HFFc6 (cell line): ENCODE results near the gene ERC2. TPM values are rescaled to one million over a fixed set of nuclear protein-coding genes. Genes with fewer than 3 reads are reported as not detected.
A peak's percentile ranks its signal among the peaks of the same experiment; 100 is the strongest.

Experiments used
- DNase-seq: peaks from one replicate; pipeline ENCODE4 v3.0.0-alpha.2; 2018
- H3K27ac Mint-ChIP-seq: 2 replicates; pipeline ENCODE4 v1.8.0; 2020; ENCODE audit warnings: mild to moderate bottlenecking, mixed read lengths
- H3K27me3 Mint-ChIP-seq: 2 replicates; pipeline ENCODE4 v1.8.0; 2021; ENCODE audit warnings: mild to moderate bottlenecking, moderate library complexity, mixed read lengths; ENCODE audit not compliant: insufficient read depth
- H3K36me3 Mint-ChIP-seq: 2 replicates; pipeline ENCODE4 v1.8.0; 2021; ENCODE audit warnings: low read depth, mixed read lengths
- H3K4me1 Mint-ChIP-seq: 2 replicates; pipeline ENCODE4 v1.8.0; 2020; ENCODE audit warnings: low read depth, mixed read lengths
- H3K4me3 Mint-ChIP-seq: 2 replicates; pipeline ENCODE4 v1.8.0; 2020; ENCODE audit warnings: mild to moderate bottlenecking, moderate library complexity, mixed read lengths
- H3K9me3 Mint-ChIP-seq: 2 replicates; pipeline ENCODE4 v1.8.0; 2020; ENCODE audit warnings: mild to moderate bottlenecking, mixed read lengths
- CTCF ChIP-seq: fragments of 200-600 bp; sonication (generic); IDR thresholded peaks from 2 replicates; pipeline ENCODE4 v1.5.0; 2021; ENCODE audit warnings: antibody characterized with exemption, mild to moderate bottlenecking
- total RNA-seq, 6 experiments: library from RNA; stranded (reverse); fragmentation: NEBNext Ultra II Directional; extraction: Animal tissue kit (Norgen Biotek cat#: 25700); gene quantifications; 2 replicates in 1 of 6; 3 replicates in 5 of 6; pipeline ENCODE4 v1.2.3, GENCODE V29; 2021

Gene ERC2
- total RNA-seq, 6 experiments from 2014 or later, result 0.11 TPM; not detected in 5

- no peak for TF ChIP-seq CTCF
- no peak overlapping the region for H3K4me3 Mint-ChIP-seq
- H3K27ac Mint-ChIP-seq, result no peak overlapping the region
- peaks cover 12% of the 10 kb centered on the region for H3K27me3 Mint-ChIP-seq
- no peaks in the 10 kb centered on the region for H3K36me3 Mint-ChIP-seq
- H3K4me1 Mint-ChIP-seq, result peaks cover 36% of the 10 kb centered on the region
- no peaks in the 10 kb centered on the region; the same call in 1 of the 2 replicates for H3K9me3 Mint-ChIP-seq
- DNase-seq, result no peak
These were observed 808.6 kb downstream of the ERC2 start for GRCh38 chr3:55659701-55660100.

GRCh38 chr3:55658690-55659562, 809.3 kb downstream of the ERC2 start:
- H3K9me3 Mint-ChIP-seq, result no peaks in the 10 kb centered on the region; the same call in 1 of the 2 replicates
- no peak for TF ChIP-seq CTCF
- H3K4me3 Mint-ChIP-seq, result no peak overlapping the region
- H3K27ac Mint-ChIP-seq, result no peak overlapping the region
- peaks cover 42% of the 10 kb centered on the region for H3K4me1 Mint-ChIP-seq
- peaks cover 12% of the 10 kb centered on the region for H3K27me3 Mint-ChIP-seq
- DNase-seq, result no peak
- no peaks in the 10 kb centered on the region for H3K36me3 Mint-ChIP-seq

GRCh38 chr3:55658270-55658669, 810.0 kb downstream of the ERC2 start:
- Mint-ChIP-seq H3K4me1 (peaks cover 44% of the 10 kb centered on the region), H3K27ac (no peak overlapping the region), H3K9me3 (no peaks in the 10 kb centered on the region; the same call in 1 of the 2 replicates), H3K27me3 (peaks cover 12% of the 10 kb centered on the region), H3K4me3 (no peak overlapping the region), H3K36me3 (no peaks in the 10 kb centered on the region)
- DNase-seq, result no peak
- TF ChIP-seq CTCF, result no peak

GRCh38 chr3:55655544-55655943, 812.7 kb downstream of the ERC2 start:
- DNase-seq, result no peak
- no peak overlapping the region for H3K27ac Mint-ChIP-seq
- no peaks in the 10 kb centered on the region; the same call in 1 of the 2 replicates for H3K9me3 Mint-ChIP-seq
- TF ChIP-seq CTCF, result no peak
- H3K4me3 Mint-ChIP-seq, result no peak overlapping the region
- no peaks in the 10 kb centered on the region for H3K36me3 Mint-ChIP-seq
- peaks cover 15% of the 10 kb centered on the region for H3K27me3 Mint-ChIP-seq
- H3K4me1 Mint-ChIP-seq, result peaks cover 28% of the 10 kb centered on the region

- Mint-ChIP-seq H3K4me3 (no peak overlapping the region), H3K9me3 (no peaks in the 10 kb centered on the region; the same call in 1 of the 2 replicates), H3K27ac (no peak overlapping the region), H3K4me1 (peaks cover 28% of the 10 kb centered on the region), H3K36me3 (no peaks in the 10 kb centered on the region), H3K27me3 (peaks cover 20% of the 10 kb centered on the region)
- TF ChIP-seq CTCF, result peak; percentile 21; the same call in 1 of the 2 replicates
- DNase-seq, result no peak
These were observed 814.0 kb downstream of the ERC2 start for GRCh38 chr3:55654123-55654760.
